Measurements from ENCODE around the gene TTYH1. TPM values are rescaled to one million over a fixed set of nuclear protein-coding genes. Genes with fewer than 3 reads are reported as not detected.

Gene TTYH1
- total and polyA plus RNA-seq, 9 of the 15 experiments (the other 6 are each of a cell fraction or from before 2014, with no cell fraction given): 0.08 TPM; not detected in 8

GRCh38 chr19:54430306-54431254 is 15.3 kb downstream of the TTYH1 start (continued):
- no peak for TF ChIP-seq ZNF507 (tag; conservative IDR thresholded peaks at IDR 0.05)
- 0 out of 2 replicates have a peak, but pooled peaks have one; percentile 2 for TF ChIP-seq CREM (IDR thresholded peaks at IDR 0.05; ENCODE audit: low read depth)
- peak; percentile 77 for TF ChIP-seq RBM22 (IDR thresholded peaks at IDR 0.05; ENCODE audit: low read depth, low read length, poor library complexity, severe bottlenecking)
- no peak for TF ChIP-seq JUN (IDR thresholded peaks at IDR 0.05; ENCODE audit: borderline replicate concordance, low read depth, low read length)
- TF ChIP-seq JUN (CRISPR knock-in tag; IDR thresholded peaks at IDR 0.05; ENCODE audit: borderline replicate concordance): no peak
- peak; percentile 13 to 43 (median 32); a peak in 3 of 6 replicates for TF ChIP-seq CTCF (IDR thresholded peaks at IDR 0.05 in 2 of 3, conservative IDR thresholded peaks at IDR 0.05 in 1 of 3; ENCODE audit: insufficient read depth in 2 of 3, low read depth in 1 of 3, low read length in 3 of 3)
- no peak for TF ChIP-seq BRF2 (IDR thresholded peaks at IDR 0.05; ENCODE audit: borderline replicate concordance, insufficient read depth, insufficient read length)
- TF ChIP-seq KDM5B (IDR thresholded peaks at IDR 0.05; ENCODE audit: insufficient replicate concordance, low read depth, low read length): peak; percentile 19
- TF ChIP-seq RAD21 (CRISPR knock-in tag; conservative IDR thresholded peaks at IDR 0.05 in 1 of 2, IDR thresholded peaks at IDR 0.05 in 1 of 2): peak in 1 of 2 experiments; percentile 33; a peak in 1 of 4 replicates

All from K562 (cell line).